NCI-H774 (cell line): Measurements from ENCODE around the gene CCDC187.

Experiments
- DNase-seq: peaks from one replicate; lab custom pipeline; 2025; lab: John Stamatoyannopoulos, UW

Gene CCDC187

DNA sequence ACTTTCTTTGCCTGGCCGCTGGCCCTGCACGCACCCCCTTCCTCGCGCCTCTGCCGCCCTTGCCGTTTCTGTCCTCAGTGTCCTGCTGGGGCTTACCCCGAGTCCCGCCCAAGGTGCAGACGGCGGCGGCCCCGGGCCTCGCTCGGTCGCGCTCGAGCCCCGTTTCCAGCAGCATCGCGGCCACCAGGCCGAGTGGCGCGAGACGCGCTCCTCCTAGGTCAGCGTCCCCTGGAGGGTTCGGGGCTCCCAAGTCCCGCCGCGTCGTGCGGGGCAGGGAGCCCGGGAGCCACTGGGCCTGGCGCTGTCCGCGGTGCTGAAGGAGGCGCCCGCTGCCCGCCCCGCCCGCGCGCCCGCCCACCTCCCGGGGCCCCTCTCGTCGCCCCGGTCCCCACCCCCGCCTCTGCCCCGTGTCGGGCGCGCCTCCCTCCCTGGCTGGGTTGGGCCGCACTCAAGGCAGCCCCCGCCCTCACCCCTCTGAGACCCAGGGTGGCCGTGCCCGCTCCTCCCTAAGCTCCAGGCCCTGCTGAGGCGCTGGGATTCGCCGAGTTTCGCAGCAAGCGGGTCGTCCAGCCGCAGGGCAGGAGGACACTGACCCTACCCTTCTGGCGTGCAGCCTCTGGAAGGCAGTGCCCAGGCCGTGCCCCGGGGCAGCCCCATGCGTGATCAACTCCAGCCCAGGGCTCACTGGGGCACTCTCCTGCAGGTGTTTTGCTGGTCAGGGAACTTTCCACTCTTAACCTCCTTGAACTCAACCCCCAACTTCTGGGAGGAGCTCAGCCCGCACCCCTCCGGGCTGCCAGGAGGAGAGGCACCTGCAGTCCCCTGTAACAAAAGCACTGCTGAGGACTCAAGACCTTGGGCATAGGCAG is 98.8 kb downstream of the CCDC187 start, which contains the start of gene LHX3:
TSS of gene LHX3 (minus strand) at position 291 of the 869 bp plus-strand sequence. CDS start at position 175, 116 bp downstream.
- DNase-seq = no peak

DNA sequence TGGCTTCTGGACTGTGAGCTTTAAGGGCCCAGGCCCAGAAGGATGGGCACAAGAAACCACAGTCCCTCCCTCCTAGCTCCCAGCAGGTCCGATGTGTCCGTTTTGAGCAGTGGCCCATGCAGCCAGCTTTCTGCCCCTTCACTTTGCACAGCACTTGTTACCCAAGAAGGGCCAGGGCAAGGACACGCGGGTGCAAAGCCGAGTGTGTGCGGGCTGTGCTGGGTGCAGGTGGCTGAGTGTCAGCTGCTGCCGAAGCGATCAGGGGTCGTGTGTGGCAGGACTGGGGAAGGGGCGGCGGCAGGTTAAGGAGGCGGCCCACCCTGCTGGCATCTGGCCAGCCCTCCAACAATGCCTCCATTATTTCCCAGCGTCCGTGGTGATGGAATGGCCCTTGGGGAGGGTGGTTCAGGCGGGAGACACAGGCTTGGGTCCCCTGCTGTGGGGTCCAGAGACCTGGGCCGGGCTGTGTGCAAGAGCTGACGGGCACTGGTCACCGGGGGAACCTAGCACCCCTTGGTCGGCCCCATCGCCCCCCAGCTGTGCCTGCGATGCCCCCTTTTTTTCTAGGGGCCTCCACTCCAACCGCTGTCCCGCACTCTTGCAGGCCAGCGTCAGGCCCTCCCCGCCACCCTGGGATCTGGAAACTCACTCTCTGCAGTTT is 99.6 kb downstream of the CCDC187 start:
- DNase-seq = no peak

DNA sequence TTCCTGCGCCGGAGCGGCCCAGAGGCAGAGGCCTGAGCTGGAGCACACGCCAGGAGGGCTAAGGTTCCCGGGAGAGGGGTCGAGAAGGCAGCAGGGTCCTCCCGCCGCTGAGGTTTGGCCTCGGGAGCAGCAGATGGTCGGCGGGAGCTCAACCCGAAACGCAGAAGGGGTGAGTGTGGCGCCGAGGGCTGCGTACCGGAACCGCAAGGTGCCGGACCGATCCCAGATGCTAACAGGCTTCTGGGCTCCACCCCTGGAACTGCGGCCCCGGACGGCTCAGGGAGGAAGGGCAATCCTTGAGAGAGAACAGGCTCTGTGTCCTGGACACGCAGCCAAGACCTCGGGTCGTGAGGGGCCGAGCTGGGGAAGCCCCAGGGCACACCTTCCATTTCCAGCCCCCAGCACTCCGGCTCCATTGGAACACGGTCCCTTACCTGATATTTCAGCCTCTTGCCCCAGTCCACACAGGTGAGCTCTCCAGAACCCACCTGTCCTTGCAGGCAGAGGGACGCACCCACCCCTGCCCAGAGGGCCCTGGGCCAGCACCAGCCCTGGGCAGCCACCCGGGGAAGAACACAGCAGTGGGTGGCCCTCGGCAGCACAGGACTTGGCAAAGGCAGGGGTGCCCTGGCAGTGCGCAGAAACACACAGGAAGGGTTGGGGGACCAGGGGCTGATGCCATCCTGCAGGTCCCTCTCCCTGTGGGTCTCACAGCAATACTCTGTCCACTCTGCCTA is 100.3 kb downstream of the CCDC187 start:
- no peak for DNase-seq

DNA sequence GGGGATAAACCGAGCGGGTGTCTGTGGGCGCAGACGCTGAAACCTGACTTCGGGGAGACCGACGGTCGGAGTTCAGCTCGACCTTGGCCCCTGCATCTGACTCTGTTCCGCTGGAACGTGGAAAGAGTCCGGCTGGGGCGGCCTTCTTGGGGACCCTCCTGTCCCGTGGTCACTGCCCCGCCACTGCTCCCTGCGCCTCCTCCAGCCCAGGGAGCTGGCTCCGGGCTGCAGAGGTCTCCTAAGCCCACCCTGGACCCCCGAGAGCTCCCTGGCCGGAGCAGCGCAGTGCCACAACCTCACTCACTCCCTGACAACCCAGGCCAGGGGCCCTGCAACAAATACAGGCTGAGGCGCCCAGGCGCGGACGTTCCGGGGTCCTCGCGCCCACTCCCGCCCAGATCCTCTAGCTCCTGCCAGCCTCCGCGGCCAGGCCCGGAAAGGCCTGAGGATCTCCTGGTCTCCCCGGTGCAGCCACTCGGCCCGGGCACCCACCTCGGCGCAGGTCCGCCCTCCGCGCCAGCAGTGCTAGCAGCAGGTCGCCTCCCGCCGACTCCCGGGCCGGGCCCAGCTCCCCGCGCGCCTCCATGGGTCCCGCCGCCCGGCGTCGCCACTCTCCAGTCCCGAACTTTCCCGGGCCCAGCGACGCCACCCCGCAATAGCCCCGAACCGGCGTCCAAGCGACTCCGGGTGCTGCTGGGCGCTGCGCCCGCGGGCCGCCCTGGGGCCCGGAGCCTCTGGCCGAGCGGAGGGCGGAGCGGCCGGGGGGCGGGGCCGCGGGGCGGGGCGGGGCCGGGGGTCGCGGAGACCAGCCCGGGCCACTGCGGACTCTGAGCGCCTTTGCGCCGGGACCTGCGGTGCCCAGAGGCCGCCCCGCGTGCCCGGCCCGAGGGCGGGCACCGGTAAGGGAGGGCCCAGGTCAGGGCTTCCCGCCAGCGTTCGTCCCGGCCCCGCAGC is 101.2 kb downstream of the CCDC187 start:
- DNase-seq = no peak

DNA sequence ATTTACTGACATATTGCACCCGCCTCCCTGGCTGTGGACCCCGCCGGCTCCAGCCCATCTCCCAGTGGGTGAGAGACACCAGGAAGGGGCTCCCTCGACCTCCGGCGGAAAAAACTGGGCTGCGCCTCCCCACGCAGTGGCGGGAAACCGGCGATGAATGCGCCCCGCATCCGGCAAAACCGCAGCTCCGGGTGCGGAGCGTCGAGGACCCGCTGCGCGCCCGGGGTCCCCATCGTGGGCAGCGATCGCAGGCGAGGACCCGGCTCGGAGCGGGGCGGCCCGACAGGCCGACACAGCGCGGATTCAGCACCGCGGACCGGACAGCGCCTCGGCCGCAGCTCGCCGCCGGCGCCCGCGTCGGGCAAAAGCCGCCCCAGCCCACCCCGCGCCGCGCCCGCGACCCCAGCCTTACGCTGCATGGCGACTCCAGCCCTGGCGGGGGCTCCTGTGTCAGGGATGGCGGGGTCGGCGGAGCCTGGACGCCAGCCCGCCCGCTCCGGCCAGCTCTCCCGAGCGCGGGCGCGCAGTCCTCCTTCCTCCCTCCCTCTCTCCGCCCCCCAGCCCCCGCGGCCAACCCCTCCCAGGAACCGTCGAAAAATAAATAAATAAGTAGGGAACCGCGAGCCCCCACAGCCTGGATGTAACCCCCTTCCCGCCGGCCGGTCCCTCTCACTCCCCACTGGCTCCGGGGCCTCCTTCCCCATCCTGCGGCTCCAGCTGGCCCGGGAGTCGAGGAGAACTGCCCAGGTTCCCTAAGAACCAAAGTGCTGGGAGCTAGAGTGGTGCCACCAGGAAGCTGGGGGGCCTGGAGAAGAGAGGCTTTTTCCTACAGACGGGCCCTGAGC is 102.1 kb downstream of the CCDC187 start:
- DNase-seq = no peak

DNA sequence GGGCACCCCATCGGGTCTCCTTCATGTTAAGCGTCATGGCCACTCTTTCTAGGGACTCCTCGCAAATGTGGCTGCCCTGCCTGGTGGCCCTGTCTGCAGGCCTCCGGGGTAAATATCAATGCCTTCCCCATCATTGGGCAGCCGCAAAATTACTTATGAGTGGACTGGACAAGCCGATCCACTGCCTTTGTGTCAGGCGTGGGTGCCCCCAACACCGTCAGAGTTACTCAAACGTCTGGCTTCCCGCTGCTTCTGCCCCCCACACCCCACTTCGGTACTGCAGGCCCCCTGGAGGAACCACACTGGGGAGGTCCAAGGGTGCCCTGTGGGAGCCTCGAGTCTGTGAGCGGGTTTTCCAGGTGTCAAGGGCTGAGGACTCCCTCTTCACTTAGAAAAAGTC is 102.7 kb downstream of the CCDC187 start:
- DNase-seq = no peak

DNA sequence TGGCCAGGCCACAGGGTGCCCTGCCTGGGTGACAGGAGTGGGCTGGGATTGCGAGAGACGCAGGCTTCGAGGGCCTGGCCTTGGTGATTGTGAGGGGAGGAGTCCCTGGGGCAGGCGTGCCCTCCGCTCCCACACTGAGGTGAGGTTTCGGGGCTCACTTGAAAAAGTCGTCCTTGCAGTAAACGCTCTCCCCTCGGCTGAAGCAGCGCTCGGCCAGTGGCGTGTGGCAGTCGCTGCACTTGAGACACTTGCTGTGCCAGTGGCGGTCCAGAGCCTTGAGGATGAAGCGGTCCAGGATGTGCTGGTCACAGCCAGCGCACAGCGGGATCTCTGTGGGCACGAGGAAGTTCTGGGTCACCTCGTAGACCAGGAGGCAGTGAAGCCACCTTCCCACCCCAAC is 103.5 kb downstream of the CCDC187 start:
- DNase-seq = no peak
